Testis (tissue), 2 donors: ENCODE measurements around the gene ISG20.

ENCODE experiments used
- POLR2A ChIP-seq: fragments of 450-650 bp; IDR thresholded peaks from one replicate; pipeline ENCODE4 v1.6.1; 2017; ENCODE audit warnings: antibody characterized with exemption, mild to moderate bottlenecking, moderate library complexity
- TF ChIP-seq, protein P1 (sequence below), 3 experiments: fragments of 450-650 bp in 2 of 3; fragments of 200-600 bp in 1 of 3; sonication (generic) in 1 of 3; IDR thresholded peaks; one replicate each; pipeline ENCODE4 v1.5.1; 2016 to 2019; ENCODE audit warnings: antibody characterized with exemption in 3 of 3, mild to moderate bottlenecking in 2 of 3, moderate library complexity in 1 of 3

DNA sequence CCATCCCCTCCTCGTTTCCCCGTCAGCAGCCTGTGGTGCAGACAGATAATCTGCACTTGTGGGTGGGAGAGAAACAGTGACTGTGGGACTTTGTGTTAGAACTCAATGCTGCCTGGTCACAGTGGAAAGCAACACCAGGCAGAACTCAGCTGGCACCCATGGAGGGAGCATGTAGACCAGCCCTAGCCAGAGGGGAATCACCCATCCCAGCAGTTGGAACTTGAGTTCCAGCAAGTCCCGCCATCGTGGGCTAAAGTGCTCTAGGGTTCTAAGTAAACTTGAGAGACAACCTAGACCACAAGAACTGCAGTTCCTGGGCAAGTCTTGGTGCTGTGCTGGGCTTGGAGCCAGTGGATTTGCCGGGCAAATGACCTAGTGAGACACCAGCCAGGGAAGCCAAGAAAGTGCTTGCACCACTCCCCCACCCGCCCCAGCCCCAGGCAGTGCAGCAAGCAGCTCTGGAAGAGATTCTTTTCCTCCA lies 24.4 kb downstream of the ISG20 start:
- TF ChIP-seq, protein P1, sequence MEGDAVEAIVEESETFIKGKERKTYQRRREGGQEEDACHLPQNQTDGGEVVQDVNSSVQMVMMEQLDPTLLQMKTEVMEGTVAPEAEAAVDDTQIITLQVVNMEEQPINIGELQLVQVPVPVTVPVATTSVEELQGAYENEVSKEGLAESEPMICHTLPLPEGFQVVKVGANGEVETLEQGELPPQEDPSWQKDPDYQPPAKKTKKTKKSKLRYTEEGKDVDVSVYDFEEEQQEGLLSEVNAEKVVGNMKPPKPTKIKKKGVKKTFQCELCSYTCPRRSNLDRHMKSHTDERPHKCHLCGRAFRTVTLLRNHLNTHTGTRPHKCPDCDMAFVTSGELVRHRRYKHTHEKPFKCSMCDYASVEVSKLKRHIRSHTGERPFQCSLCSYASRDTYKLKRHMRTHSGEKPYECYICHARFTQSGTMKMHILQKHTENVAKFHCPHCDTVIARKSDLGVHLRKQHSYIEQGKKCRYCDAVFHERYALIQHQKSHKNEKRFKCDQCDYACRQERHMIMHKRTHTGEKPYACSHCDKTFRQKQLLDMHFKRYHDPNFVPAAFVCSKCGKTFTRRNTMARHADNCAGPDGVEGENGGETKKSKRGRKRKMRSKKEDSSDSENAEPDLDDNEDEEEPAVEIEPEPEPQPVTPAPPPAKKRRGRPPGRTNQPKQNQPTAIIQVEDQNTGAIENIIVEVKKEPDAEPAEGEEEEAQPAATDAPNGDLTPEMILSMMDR (IDR thresholded peaks at IDR 0.05) = no peak
- no peak for TF ChIP-seq POLR2A
